SJCRH30 (cell line): Measurements from ENCODE around the gene CEP126. TPM values are rescaled to one million over a fixed set of nuclear protein-coding genes. Genes with fewer than 3 reads are reported as not detected.

Experiments used
- DNase-seq, 2 experiments: peaks; one replicate each; pipeline ENCODE4 v3.0.0-alpha.2; 2015 to 2020
- H3K27ac ChIP-seq: fragments of 250-450 bp; sonication (Bioruptor Pico); 2 replicates; pipeline ENCODE4 v1.5.1; 2020; ENCODE audit warnings: mild to moderate bottlenecking, moderate library complexity
- H3K27me3 ChIP-seq: fragments of 250-450 bp; sonication (Bioruptor Pico); 2 replicates; pipeline ENCODE4 v1.5.1; 2020; ENCODE audit warnings: mild to moderate bottlenecking, moderate library complexity
- H3K36me3 ChIP-seq: fragments of 250-450 bp; sonication (Bioruptor Pico); 2 replicates; pipeline ENCODE4 v1.5.1; 2020; ENCODE audit warnings: mild to moderate bottlenecking, moderate library complexity
- H3K4me1 ChIP-seq: fragments of 250-450 bp; sonication (Bioruptor Pico); 2 replicates; pipeline ENCODE4 v1.5.1; 2020; ENCODE audit warnings: mild to moderate bottlenecking, moderate library complexity
- H3K4me3 ChIP-seq: fragments of 250-450 bp; sonication (Bioruptor Pico); 2 replicates; pipeline ENCODE4 v1.5.1; 2020; ENCODE audit warnings: mild to moderate bottlenecking, moderate library complexity
- H3K9me3 ChIP-seq: fragments of 250-450 bp; sonication (Bioruptor Pico); replicated peaks from 2 replicates; pipeline ENCODE4 v1.5.1; 2020; ENCODE audit warnings: mild to moderate bottlenecking, moderate library complexity
- total RNA-seq: library from RNA; depleted of rRNA; stranded (reverse); fragments of >200 nt; shearing (Covaris generic); gene quantifications from 2 replicates; pipeline ENCODE4 v1.2.3, GENCODE V29; 2014; rRNA removed

The CEP126 gene, protein sequence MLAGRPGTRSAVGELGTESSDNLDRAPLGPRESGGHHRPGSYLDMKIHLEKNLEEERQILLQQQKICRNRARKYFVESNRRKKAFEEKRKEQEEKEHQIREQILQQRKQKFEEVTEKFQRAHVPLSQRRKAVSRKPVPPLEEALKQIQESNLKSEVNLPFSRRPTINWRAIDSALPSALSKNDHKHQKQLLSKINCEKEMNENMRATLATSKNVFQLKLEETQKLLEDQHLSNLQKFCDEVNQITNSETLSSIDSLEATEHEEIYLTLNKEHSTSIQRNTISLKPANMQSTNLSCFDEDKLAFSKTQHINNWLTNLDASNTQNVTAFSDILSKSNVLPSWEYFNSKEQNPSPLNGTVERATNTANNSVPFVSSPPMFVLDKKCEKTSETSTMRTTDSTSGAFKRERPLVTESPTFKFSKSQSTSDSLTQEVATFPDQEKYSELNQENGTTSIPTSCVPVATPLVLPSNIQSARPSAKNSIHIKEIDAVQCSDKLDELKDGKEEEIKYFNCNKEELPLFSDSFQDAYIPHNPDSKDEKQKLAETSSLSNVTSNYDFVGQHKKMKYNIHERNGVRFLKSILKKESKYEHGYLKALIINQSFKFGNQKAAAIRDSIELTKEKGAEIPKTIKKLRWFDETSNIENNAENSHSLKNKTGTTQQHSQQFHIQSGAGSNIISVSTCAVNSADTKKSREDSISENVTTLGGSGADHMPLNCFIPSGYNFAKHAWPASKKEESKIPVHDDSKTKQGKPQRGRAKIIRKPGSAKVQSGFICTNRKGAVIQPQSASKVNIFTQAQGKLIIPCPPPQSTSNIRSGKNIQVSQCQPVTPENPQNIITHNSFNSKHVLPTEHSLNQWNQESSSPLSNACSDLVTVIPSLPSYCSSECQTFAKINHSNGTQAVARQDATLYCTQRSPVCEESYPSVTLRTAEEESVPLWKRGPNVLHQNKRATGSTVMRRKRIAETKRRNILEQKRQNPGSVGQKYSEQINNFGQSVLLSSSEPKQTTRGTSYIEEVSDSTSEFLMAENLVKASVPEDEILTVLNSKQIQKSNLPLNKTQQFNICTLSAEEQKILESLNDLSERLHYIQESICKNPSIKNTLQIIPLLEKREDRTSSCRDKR
- 0.32 and 0.41 TPM in 2 replicates for total RNA-seq

- Histone ChIP-seq H3K27ac (peak within 1 kb of the TSS; percentile 31), H3K36me3 (no peaks in the 10 kb centered on the region), H3K27me3 (no peaks in the 10 kb centered on the region), H3K4me3 (peak within 1 kb of the TSS; percentile 66), H3K9me3 (no peaks in the 10 kb centered on the region), H3K4me1 (no peaks in the 10 kb centered on the region)
- DNase-seq, result peak; percentile 88 to 90
These were observed at the start of gene CEP126 for GRCh38 chr11:101914738-101915426. CEP126 (plus strand) TSS chr11:101915010; CDS start chr11:101915285, 275 bp downstream.

- H3K27ac ChIP-seq, result no peak overlapping the region
- H3K27me3 ChIP-seq, result no peaks in the 10 kb centered on the region
- DNase-seq, result no peak
- no peak overlapping the region for H3K4me3 ChIP-seq
- no peaks in the 10 kb centered on the region for H3K9me3 ChIP-seq
- no peaks in the 10 kb centered on the region for H3K4me1 ChIP-seq
- no peaks in the 10 kb centered on the region for H3K36me3 ChIP-seq
These were observed 48.0 kb upstream of the CEP126 start for GRCh38 chr11:101866619-101867491.

- H3K4me1 ChIP-seq, result no peaks in the 10 kb centered on the region
- no peaks in the 10 kb centered on the region for H3K27me3 ChIP-seq
- H3K27ac ChIP-seq, result no peak overlapping the region
- no peak overlapping the region for H3K4me3 ChIP-seq
- H3K9me3 ChIP-seq, result no peaks in the 10 kb centered on the region
- H3K36me3 ChIP-seq, result no peaks in the 10 kb centered on the region
- DNase-seq, result no peak
These were observed 46.9 kb upstream of the CEP126 start for GRCh38 chr11:101867951-101868350.

DNA sequence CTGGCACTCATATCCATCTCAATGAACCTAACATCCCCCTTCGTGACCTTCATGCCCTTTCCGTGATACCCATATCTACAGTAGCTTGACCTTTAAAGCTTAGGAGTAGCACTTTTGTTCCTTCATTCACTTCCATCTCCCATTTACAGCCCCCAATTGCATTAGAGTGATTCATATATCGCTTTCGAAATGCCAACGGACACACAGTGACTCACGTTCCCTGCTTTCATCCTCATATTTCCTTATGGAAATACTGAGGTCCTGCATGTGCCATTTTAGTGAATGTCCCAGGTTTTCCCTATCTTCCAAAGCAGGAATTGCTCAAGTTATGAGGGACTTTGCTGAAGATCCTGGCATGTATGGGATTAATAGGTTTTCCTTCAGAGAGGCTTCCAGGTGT is 44.3 kb upstream of the CEP126 start:
- H3K4me3 ChIP-seq, result no peak overlapping the region
- H3K27me3 ChIP-seq, result no peaks in the 10 kb centered on the region
- no peak for DNase-seq
- H3K4me1 ChIP-seq, result no peaks in the 10 kb centered on the region
- no peak overlapping the region for H3K27ac ChIP-seq
- no peaks in the 10 kb centered on the region for H3K9me3 ChIP-seq
- H3K36me3 ChIP-seq, result no peaks in the 10 kb centered on the region

DNA sequence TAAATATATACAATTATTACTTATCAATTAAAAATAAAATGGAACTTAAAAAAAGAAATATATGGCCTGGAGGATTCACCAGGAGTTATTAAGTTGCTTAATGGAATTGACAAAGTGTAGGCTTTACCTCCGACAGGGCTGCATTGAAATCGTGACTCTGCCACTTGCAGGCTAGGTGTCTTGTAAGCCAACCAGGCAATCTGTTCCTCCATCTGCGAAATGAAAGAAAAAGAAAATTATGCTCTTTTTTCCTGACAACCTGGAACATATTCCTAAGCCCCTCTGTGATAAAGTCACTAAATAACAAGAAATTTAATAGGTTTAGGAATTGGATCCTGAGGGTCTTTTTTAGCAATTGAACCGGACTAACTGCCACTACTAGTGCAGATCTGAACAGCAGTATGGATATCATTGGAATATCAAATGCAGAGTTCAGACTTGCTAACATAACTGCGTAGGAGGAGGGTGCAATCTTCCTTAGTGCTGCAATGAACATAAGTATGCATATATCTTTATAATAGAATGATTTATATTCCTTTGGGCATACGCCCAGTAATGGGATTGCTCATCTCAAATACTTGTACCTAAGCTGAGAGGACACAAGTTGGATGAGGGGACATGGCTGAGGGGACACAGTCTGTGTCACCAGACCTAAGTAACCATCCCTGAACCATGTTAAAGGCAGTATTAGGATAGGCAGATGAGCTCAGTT is 42.5 kb upstream of the CEP126 start:
- no peaks in the 10 kb centered on the region for H3K27me3 ChIP-seq
- H3K4me3 ChIP-seq, result no peak overlapping the region
- no peaks in the 10 kb centered on the region for H3K9me3 ChIP-seq
- no peak for DNase-seq
- no peaks in the 10 kb centered on the region for H3K4me1 ChIP-seq
- no peaks in the 10 kb centered on the region for H3K36me3 ChIP-seq
- no peak overlapping the region for H3K27ac ChIP-seq

- H3K4me1 ChIP-seq, result no peaks in the 10 kb centered on the region
- peak; percentile 4 to 37 for DNase-seq
- H3K36me3 ChIP-seq, result no peaks in the 10 kb centered on the region
These were observed 34.6 kb upstream of the CEP126 start for GRCh38 chr11:101880222-101880621.

GRCh38 chr11:101881586-101881985 is 33.2 kb upstream of the CEP126 start:
- Histone ChIP-seq H3K36me3 (no peaks in the 10 kb centered on the region), H3K4me1 (no peaks in the 10 kb centered on the region), H3K4me3 (no peak overlapping the region), H3K27ac (no peak overlapping the region), H3K9me3 (no peaks in the 10 kb centered on the region), H3K27me3 (no peaks in the 10 kb centered on the region)
- DNase-seq, result no peak

More at GRCh38 chr11:101880222-101880621, 34.6 kb upstream of the CEP126 start:
- Histone ChIP-seq H3K4me3 (no peak overlapping the region), H3K27me3 (no peaks in the 10 kb centered on the region), H3K9me3 (no peaks in the 10 kb centered on the region), H3K27ac (no peak overlapping the region)

- Histone ChIP-seq H3K4me1 (no peaks in the 10 kb centered on the region), H3K36me3 (no peaks in the 10 kb centered on the region), H3K4me3 (no peak overlapping the region), H3K27ac (no peak overlapping the region), H3K27me3 (no peaks in the 10 kb centered on the region), H3K9me3 (no peaks in the 10 kb centered on the region)
- no peak for DNase-seq
These were observed 29.2 kb upstream of the CEP126 start for GRCh38 chr11:101885631-101886030.

GRCh38 chr11:101889767-101890166 is 25.0 kb upstream of the CEP126 start:
- Histone ChIP-seq H3K9me3 (no peaks in the 10 kb centered on the region), H3K27me3 (no peaks in the 10 kb centered on the region), H3K4me3 (no peak overlapping the region), H3K4me1 (no peaks in the 10 kb centered on the region), H3K27ac (no peak overlapping the region), H3K36me3 (no peaks in the 10 kb centered on the region)
- DNase-seq, result no peak

DNA sequence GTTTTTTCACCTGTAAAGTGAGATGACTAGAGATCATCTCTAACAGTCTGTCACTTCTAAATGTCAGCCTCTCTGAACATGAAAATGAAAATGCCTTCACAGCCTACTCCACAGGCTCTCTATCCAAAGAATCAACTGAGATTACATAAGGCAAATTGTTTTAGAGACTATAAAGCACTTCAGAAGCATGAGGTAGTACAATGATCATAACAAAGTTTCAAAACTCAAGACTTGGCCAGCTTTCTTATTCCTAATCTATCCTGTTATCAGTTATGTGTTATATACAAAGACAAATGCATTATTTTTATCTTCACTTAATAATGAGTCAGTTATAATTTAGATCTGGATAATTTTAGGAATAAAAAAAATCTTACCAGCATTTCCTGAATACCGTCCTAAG is 20.3 kb upstream of the CEP126 start:
- H3K36me3 ChIP-seq, result no peaks in the 10 kb centered on the region
- no peak overlapping the region for H3K27ac ChIP-seq
- no peaks in the 10 kb centered on the region for H3K27me3 ChIP-seq
- H3K4me1 ChIP-seq, result no peaks in the 10 kb centered on the region
- no peaks in the 10 kb centered on the region for H3K9me3 ChIP-seq
- no peak for DNase-seq
- no peak overlapping the region for H3K4me3 ChIP-seq

DNA sequence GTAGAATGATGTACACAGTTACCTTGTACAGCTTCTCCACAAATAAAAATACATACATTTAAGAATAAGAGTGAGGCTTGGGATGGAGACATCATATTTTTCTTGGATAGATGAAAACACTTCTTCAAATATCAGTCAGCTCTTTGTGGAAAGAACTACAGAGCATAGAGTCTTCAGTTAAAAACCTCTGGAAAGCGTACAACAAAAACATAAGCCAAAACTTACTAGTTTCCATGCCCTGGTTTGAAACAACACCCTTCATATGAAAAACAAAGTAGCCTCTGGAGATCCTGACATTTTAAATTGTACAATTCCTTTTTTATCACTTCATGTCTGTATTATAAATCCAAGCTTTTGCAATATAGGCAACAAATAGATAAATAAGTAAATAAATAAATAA is 7.0 kb upstream of the CEP126 start:
- Histone ChIP-seq H3K27me3 (no peaks in the 10 kb centered on the region), H3K4me1 (no peaks in the 10 kb centered on the region), H3K9me3 (no peaks in the 10 kb centered on the region), H3K36me3 (no peaks in the 10 kb centered on the region), H3K4me3 (no peak overlapping the region), H3K27ac (no peak overlapping the region)
- DNase-seq, result no peak

- Histone ChIP-seq H3K27me3 (no peaks in the 10 kb centered on the region), H3K4me3 (no peak overlapping the region), H3K36me3 (no peaks in the 10 kb centered on the region), H3K9me3 (no peaks in the 10 kb centered on the region), H3K4me1 (no peaks in the 10 kb centered on the region), H3K27ac (no peak overlapping the region)
- no peak for DNase-seq
These were observed 5.7 kb upstream of the CEP126 start for GRCh38 chr11:101909087-101909486.

DNA sequence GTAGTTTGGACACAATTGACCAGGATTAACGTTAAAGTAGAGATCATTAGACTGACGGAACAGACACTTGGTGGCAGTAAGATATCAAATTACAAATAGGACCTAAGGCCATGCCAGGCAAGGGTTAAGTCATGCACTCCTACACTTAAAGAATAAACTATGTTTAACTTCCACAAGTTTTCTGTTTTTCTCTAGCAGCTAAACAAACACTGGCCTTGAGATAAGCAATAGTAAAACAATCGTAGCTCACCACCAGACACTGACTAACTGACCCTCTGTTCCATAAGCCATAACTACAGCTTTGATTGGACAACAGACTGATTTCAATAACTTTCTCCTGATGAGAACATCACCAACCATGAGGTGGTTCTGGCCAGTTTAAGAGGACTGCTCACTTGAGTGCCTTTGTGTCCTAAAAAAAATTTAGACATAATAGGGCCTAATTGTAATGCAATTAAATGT is 2.0 kb upstream of the CEP126 start:
- Histone ChIP-seq H3K27ac (no peak overlapping the region), H3K27me3 (no peaks in the 10 kb centered on the region)
- DNase-seq, result no peak

More for the DNA sequence above, 2.0 kb upstream of the CEP126 start:
- Histone ChIP-seq H3K9me3 (no peaks in the 10 kb centered on the region), H3K4me3 (no peak overlapping the region), H3K36me3 (no peaks in the 10 kb centered on the region), H3K4me1 (no peaks in the 10 kb centered on the region)
